CD4-positive, alpha-beta memory T cell (primary cell): Measurements from ENCODE around the gene PSMB10. TPM values are rescaled to one million over a fixed set of nuclear protein-coding genes. Genes with fewer than 3 reads are reported as not detected.

ENCODE experiments used
- CTCF ChIA-PET: fragments of 350-600 bp; sonication (Branson Sonifier 250); formaldehyde crosslinking; loops from one replicate; lab custom pipeline; 2021; ENCODE audit warnings: inconsistent platforms; ENCODE audit not compliant: partially characterized antibody; lab: Charles Lee
- POLR2A ChIA-PET: fragments of 350-600 bp; sonication (Branson Sonifier 250); formaldehyde crosslinking; loops from one replicate; lab custom pipeline; 2021; ENCODE audit not compliant: partially characterized antibody; lab: Charles Lee
- DNase-seq, 5 donors: peaks; one replicate each; pipeline versions ENCODE4 v3.0.0 to v3.0.0-alpha.2; 2020 to 2022; ENCODE audit warnings: mixed read lengths in 1 of 5
- H3K27ac ChIP-seq: one replicate; pipeline ENCODE4 v1.7.0; 2013; ENCODE audit warnings: low read depth, low read length
- H3K27me3 ChIP-seq: 2 replicates; pipeline ENCODE4 v1.7.0; 2013; ENCODE audit warnings: mild to moderate bottlenecking, low read length, moderate library complexity; ENCODE audit not compliant: insufficient read depth
- H3K36me3 ChIP-seq: 2 replicates; pipeline ENCODE4 v1.7.0; 2013; ENCODE audit warnings: mild to moderate bottlenecking, low read length, moderate library complexity; ENCODE audit not compliant: insufficient read depth
- H3K4me1 ChIP-seq: 2 replicates; pipeline ENCODE4 v1.7.0; 2013; ENCODE audit warnings: mild to moderate bottlenecking, low read length, moderate library complexity; ENCODE audit not compliant: insufficient read depth
- H3K4me3 ChIP-seq, 2 donors: one replicate each; pipeline ENCODE4 v1.7.0; 2013; ENCODE audit warnings: low read length in 2 of 2, mild to moderate bottlenecking in 1 of 2
- H3K9me3 ChIP-seq, 2 donors: one replicate each; pipeline ENCODE4 v1.7.0; 2013; ENCODE audit warnings: low read length in 2 of 2, control low read depth in 1 of 2; ENCODE audit not compliant: control insufficient read depth in 1 of 2
- H3K27ac Mint-ChIP-seq, 7 donors: one replicate each; pipeline ENCODE4 v1.8.0; 2020 to 2021; ENCODE audit warnings: mixed read lengths in 7 of 7, mild to moderate bottlenecking in 6 of 7, inconsistent platforms in 3 of 7, moderate library complexity in 3 of 7
- H3K27me3 Mint-ChIP-seq, 2 donors: one replicate each; pipeline ENCODE4 v1.8.0; 2020 to 2021; ENCODE audit warnings: mixed read lengths in 2 of 2
- H3K36me3 Mint-ChIP-seq, 2 donors: one replicate each; pipeline ENCODE4 v1.8.0; 2020 to 2021; ENCODE audit warnings: mixed read lengths in 2 of 2, inconsistent platforms in 1 of 2, mild to moderate bottlenecking in 1 of 2
- H3K4me1 Mint-ChIP-seq, 4 donors: one replicate each; pipeline ENCODE4 v1.8.0; 2020 to 2021; ENCODE audit warnings: mixed read lengths in 4 of 4, mild to moderate bottlenecking in 1 of 4
- H3K4me3 Mint-ChIP-seq, 8 donors: one replicate each; pipeline ENCODE4 v1.8.0; 2020 to 2021; ENCODE audit warnings: mixed read lengths in 8 of 8, mild to moderate bottlenecking in 7 of 8, moderate library complexity in 6 of 8, inconsistent platforms in 3 of 8
- H3K9me3 Mint-ChIP-seq, 8 donors: one replicate each; pipeline ENCODE4 v1.8.0; 2020 to 2021; ENCODE audit warnings: mixed read lengths in 8 of 8, mild to moderate bottlenecking in 5 of 8, inconsistent platforms in 3 of 8, moderate library complexity in 1 of 8
- intact Hi-C: fragments of 100-400 bp; cut with micrococcal nuclease; formaldehyde crosslinking; loops from one replicate; pipeline ENCODE4 v1.15.1; 2023
- polyA plus RNA-seq, 2 donors: library from polyadenylated mRNA; unstranded; fragments of 300-500 nt; fragmentation: Illumina TruSeq; gene quantifications; one replicate each; pipeline ENCODE4 v1.2.3, GENCODE V29; 2021
- total RNA-seq, 2 experiments: library from RNA; stranded (reverse); gene quantifications; one replicate each; pipeline ENCODE4 v1.2.3, GENCODE V29; 2021

Gene PSMB10
- total and polyA plus RNA-seq, 4 experiments from 2014 or later: 147 to 777 (median 306) TPM

GRCh38 chr16:67953641-67954375, 17.2 kb upstream of the PSMB10 start:
- intact Hi-C loops: no loop called here
- Mint-ChIP-seq H3K9me3 (peaks cover 0 to 2% (median 0%) of the 10 kb centered on the region in 8 donors), H3K27ac (no peak overlapping the region), H3K4me1 (no peaks in the 10 kb centered on the region), H3K36me3 (peaks cover 6 to 10% of the 10 kb centered on the region in 2 donors), H3K4me3 (no peak overlapping the region), H3K27me3 (no peaks in the 10 kb centered on the region)
- H3K4me1 ChIP-seq: no peaks in the 10 kb centered on the region
- H3K27ac ChIP-seq: no peak overlapping the region
- H3K9me3 ChIP-seq: no peaks in the 10 kb centered on the region
- H3K4me3 ChIP-seq: no peak overlapping the region
- DNase-seq: no peak
- ChIA-PET CTCF (interaction anchor here (1.4 kb wide), 1 partner anchor 12 kb away, joined by 4 read pairs; no protein-coding TSS in a partner anchor), POLR2A (interaction anchor here (0.9 kb wide), 1 partner anchor 52 kb away, joined by 3 read pairs; no protein-coding TSS in a partner anchor)
- H3K27me3 ChIP-seq: no peaks in the 10 kb centered on the region
- H3K36me3 ChIP-seq: peaks cover 15% of the 10 kb centered on the region

GRCh38 chr16:67951485-67951884, 14.8 kb upstream of the PSMB10 start:
- no peaks in the 10 kb centered on the region for H3K9me3 Mint-ChIP-seq
- H3K27me3 Mint-ChIP-seq: no peaks in the 10 kb centered on the region
- no peak overlapping the region for H3K4me3 Mint-ChIP-seq
- Histone ChIP-seq H3K27ac (no peak overlapping the region), H3K4me3 (no peak overlapping the region), H3K9me3 (no peaks in the 10 kb centered on the region), H3K36me3 (peaks cover 11% of the 10 kb centered on the region), H3K27me3 (no peaks in the 10 kb centered on the region), H3K4me1 (no peaks in the 10 kb centered on the region)
- ChIA-PET POLR2A (interaction anchor here (5.9 kb wide), 1 partner anchor 14 kb away, joined by 44 read pairs; the partner anchor contains the start of gene PSMB10), CTCF (no interaction called here)
- intact Hi-C loops: no loop called here
- no peak for DNase-seq
- peaks cover 0 to 4% of the 10 kb centered on the region in 2 donors for H3K36me3 Mint-ChIP-seq
- no peak overlapping the region for H3K27ac Mint-ChIP-seq
- no peaks in the 10 kb centered on the region for H3K4me1 Mint-ChIP-seq

GRCh38 chr16:67950335-67950843, 13.7 kb upstream of the PSMB10 start:
- Mint-ChIP-seq H3K9me3 (no peaks in the 10 kb centered on the region), H3K4me1 (no peaks in the 10 kb centered on the region), H3K4me3 (no peak overlapping the region), H3K27ac (no peak overlapping the region), H3K36me3 (peaks cover 0 to 8% of the 10 kb centered on the region in 2 donors), H3K27me3 (no peaks in the 10 kb centered on the region)
- CTCF ChIA-PET: interaction anchor here (1.3 kb wide), 1 partner anchor 10 kb away, joined by 4 read pairs; no protein-coding TSS in a partner anchor
- Histone ChIP-seq H3K27me3 (no peaks in the 10 kb centered on the region), H3K36me3 (peaks cover 16% of the 10 kb centered on the region), H3K4me1 (no peaks in the 10 kb centered on the region), H3K9me3 (no peaks in the 10 kb centered on the region), H3K27ac (no peak overlapping the region), H3K4me3 (no peak overlapping the region)
- no peak for DNase-seq
- POLR2A ChIA-PET: interaction anchor here (5.9 kb wide), 1 partner anchor 13 kb away, joined by 44 read pairs; the partner anchor contains the start of gene PSMB10
- intact Hi-C loops: no loop called here

GRCh38 chr16:67949645-67950044, 13.0 kb upstream of the PSMB10 start:
- Mint-ChIP-seq H3K27ac (no peak overlapping the region), H3K4me1 (no peaks in the 10 kb centered on the region), H3K36me3 (peaks cover 0 to 8% of the 10 kb centered on the region in 2 donors), H3K9me3 (no peaks in the 10 kb centered on the region), H3K27me3 (no peaks in the 10 kb centered on the region), H3K4me3 (no peak overlapping the region)
- ChIA-PET POLR2A (interaction anchor here (1.0 to 5.9 kb wide), 2 partner anchors 12 to 110 kb away, joined by 5 to 44 read pairs; partner anchors contain the start of gene PSMB10), CTCF (interaction anchor here (0.6 to 1.3 kb wide), 2 partner anchors 9 to 23 kb away, joined by 3 to 4 read pairs; no protein-coding TSS in a partner anchor)
- Histone ChIP-seq H3K4me1 (no peaks in the 10 kb centered on the region), H3K27me3 (no peaks in the 10 kb centered on the region), H3K9me3 (no peaks in the 10 kb centered on the region), H3K27ac (no peak overlapping the region), H3K36me3 (peaks cover 16% of the 10 kb centered on the region), H3K4me3 (no peak overlapping the region)
- no peak for DNase-seq
- intact Hi-C loops: no loop called here

GRCh38 chr16:67948015-67948414, 11.4 kb upstream of the PSMB10 start:
- no peaks in the 10 kb centered on the region for H3K4me1 Mint-ChIP-seq
- Histone ChIP-seq H3K27me3 (no peaks in the 10 kb centered on the region), H3K4me1 (no peaks in the 10 kb centered on the region), H3K4me3 (no peak overlapping the region), H3K27ac (no peak overlapping the region), H3K36me3 (peaks cover 11% of the 10 kb centered on the region), H3K9me3 (no peaks in the 10 kb centered on the region)
- intact Hi-C loops: no loop called here
- H3K9me3 Mint-ChIP-seq: no peaks in the 10 kb centered on the region
- ChIA-PET POLR2A (interaction anchor here (0.6 to 5.9 kb wide), 2 partner anchors 11 to 37 kb away, joined by 3 to 44 read pairs; partner anchors contain the start of gene PSMB10), CTCF (no interaction called here)
- H3K4me3 Mint-ChIP-seq: no peak overlapping the region
- H3K27ac Mint-ChIP-seq: peak overlapping the region in 2 of 7 donors; percentile 29 to 82
- H3K27me3 Mint-ChIP-seq: no peaks in the 10 kb centered on the region
- peaks cover 0 to 4% of the 10 kb centered on the region in 2 donors for H3K36me3 Mint-ChIP-seq
- no peak for DNase-seq

- POLR2A ChIA-PET: interaction anchor here (1.4 to 5.9 kb wide), 2 partner anchors 10 to 45 kb away, joined by 3 to 44 read pairs; partner anchors contain the start of gene PSMB10
- Histone ChIP-seq H3K36me3 (peaks cover 10% of the 10 kb centered on the region), H3K4me1 (peaks cover 5% of the 10 kb centered on the region), H3K9me3 (no peaks in the 10 kb centered on the region), H3K4me3 (no peak overlapping the region), H3K27me3 (no peaks in the 10 kb centered on the region), H3K27ac (no peak overlapping the region)
- no peaks in the 10 kb centered on the region for H3K27me3 Mint-ChIP-seq
- CTCF ChIA-PET: no interaction called here
- no peak for DNase-seq
- H3K4me1 Mint-ChIP-seq: peaks cover 2 to 5% (median 3%) of the 10 kb centered on the region in 4 donors
- intact Hi-C loops: no loop called here
- no peaks in the 10 kb centered on the region for H3K9me3 Mint-ChIP-seq
- H3K4me3 Mint-ChIP-seq: no peak overlapping the region
- H3K27ac Mint-ChIP-seq: no peak overlapping the region
- H3K36me3 Mint-ChIP-seq: peaks cover 0 to 6% of the 10 kb centered on the region in 2 donors
These were observed 10.4 kb upstream of the PSMB10 start for GRCh38 chr16:67946966-67947558.

GRCh38 chr16:67946128-67946569, 9.5 kb upstream of the PSMB10 start:
- intact Hi-C loops: no loop called here
- no peak overlapping the region for H3K27ac ChIP-seq
- ChIA-PET CTCF (no interaction called here), POLR2A (interaction anchor here (1.4 to 5.9 kb wide), 3 partner anchors 9 to 46 kb away, joined by 3 to 44 read pairs (median 15); partner anchors contain the start of gene PSMB10)
- Mint-ChIP-seq H3K27ac (no peak overlapping the region), H3K27me3 (no peaks in the 10 kb centered on the region), H3K36me3 (peaks cover 0 to 6% of the 10 kb centered on the region in 2 donors), H3K4me3 (no peak overlapping the region), H3K4me1 (peaks cover 7 to 12% (median 9%) of the 10 kb centered on the region in 4 donors), H3K9me3 (no peaks in the 10 kb centered on the region)
- peaks cover 5% of the 10 kb centered on the region for H3K36me3 ChIP-seq
- peaks cover 15% of the 10 kb centered on the region for H3K4me1 ChIP-seq
- H3K9me3 ChIP-seq: no peaks in the 10 kb centered on the region
- H3K27me3 ChIP-seq: no peaks in the 10 kb centered on the region
- no peak for DNase-seq
- no peak overlapping the region for H3K4me3 ChIP-seq
